ENCODE measurements around the gene ADIPOQ. TPM values are rescaled to one million over a fixed set of nuclear protein-coding genes. Genes with fewer than 3 reads are reported as not detected.
"Not testable (repeated sequence)": the region's sequence is repeated elsewhere in the genome, so short reads cannot be mapped to it uniquely, and the experiment has no call there.

ADIPOQ gene
- total and polyA plus RNA-seq, 4 donors: 0.02 TPM; not detected in 3

DNA sequence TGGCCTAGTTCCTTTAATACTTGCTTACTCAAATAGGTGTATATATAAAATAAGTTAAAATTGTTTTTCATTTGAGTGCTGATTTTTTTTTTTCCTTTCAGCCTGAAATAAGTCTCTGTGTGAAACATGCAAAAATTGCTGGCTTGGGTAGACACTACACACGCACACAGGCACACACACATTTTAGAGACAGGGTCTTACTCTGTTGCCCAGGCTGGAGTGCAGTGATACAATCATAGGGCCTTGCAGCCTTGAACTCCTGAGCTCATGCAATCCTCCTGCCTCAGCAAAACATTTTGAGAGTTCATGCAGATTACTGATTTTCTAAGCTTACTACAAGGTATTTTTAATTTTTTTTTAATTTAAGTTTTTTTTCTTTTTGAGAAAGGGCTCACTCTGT, 23.6 kb upstream of the ADIPOQ start:
- H3K27me3 ChIP-seq (ENCODE audit: control insufficient read depth in 4 of 4, insufficient read depth in 4 of 4, low read length in 3 of 4): no peaks in the 10 kb centered on the region
- no peak overlapping the region for H3K27ac ChIP-seq (ENCODE audit: low read depth in 1 of 2, low read length in 2 of 2)
- TF ChIP-seq, protein P1, sequence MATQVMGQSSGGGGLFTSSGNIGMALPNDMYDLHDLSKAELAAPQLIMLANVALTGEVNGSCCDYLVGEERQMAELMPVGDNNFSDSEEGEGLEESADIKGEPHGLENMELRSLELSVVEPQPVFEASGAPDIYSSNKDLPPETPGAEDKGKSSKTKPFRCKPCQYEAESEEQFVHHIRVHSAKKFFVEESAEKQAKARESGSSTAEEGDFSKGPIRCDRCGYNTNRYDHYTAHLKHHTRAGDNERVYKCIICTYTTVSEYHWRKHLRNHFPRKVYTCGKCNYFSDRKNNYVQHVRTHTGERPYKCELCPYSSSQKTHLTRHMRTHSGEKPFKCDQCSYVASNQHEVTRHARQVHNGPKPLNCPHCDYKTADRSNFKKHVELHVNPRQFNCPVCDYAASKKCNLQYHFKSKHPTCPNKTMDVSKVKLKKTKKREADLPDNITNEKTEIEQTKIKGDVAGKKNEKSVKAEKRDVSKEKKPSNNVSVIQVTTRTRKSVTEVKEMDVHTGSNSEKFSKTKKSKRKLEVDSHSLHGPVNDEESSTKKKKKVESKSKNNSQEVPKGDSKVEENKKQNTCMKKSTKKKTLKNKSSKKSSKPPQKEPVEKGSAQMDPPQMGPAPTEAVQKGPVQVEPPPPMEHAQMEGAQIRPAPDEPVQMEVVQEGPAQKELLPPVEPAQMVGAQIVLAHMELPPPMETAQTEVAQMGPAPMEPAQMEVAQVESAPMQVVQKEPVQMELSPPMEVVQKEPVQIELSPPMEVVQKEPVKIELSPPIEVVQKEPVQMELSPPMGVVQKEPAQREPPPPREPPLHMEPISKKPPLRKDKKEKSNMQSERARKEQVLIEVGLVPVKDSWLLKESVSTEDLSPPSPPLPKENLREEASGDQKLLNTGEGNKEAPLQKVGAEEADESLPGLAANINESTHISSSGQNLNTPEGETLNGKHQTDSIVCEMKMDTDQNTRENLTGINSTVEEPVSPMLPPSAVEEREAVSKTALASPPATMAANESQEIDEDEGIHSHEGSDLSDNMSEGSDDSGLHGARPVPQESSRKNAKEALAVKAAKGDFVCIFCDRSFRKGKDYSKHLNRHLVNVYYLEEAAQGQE (IDR thresholded peaks at IDR 0.05): no peak
- TF ChIP-seq, protein P2, sequence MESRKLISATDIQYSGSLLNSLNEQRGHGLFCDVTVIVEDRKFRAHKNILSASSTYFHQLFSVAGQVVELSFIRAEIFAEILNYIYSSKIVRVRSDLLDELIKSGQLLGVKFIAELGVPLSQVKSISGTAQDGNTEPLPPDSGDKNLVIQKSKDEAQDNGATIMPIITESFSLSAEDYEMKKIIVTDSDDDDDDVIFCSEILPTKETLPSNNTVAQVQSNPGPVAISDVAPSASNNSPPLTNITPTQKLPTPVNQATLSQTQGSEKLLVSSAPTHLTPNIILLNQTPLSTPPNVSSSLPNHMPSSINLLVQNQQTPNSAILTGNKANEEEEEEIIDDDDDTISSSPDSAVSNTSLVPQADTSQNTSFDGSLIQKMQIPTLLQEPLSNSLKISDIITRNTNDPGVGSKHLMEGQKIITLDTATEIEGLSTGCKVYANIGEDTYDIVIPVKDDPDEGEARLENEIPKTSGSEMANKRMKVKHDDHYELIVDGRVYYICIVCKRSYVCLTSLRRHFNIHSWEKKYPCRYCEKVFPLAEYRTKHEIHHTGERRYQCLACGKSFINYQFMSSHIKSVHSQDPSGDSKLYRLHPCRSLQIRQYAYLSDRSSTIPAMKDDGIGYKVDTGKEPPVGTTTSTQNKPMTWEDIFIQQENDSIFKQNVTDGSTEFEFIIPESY (IDR thresholded peaks at IDR 0.05): no peak
- no peak for TF ChIP-seq GABPA (IDR thresholded peaks at IDR 0.05 in 1 of 2, conservative IDR thresholded peaks at IDR 0.05 in 1 of 2)
- no peak for TF ChIP-seq JUND (IDR thresholded peaks at IDR 0.05)
- no peaks in the 10 kb centered on the region for H3K9me3 ChIP-seq (ENCODE audit: control insufficient read depth in 4 of 4, low read length in 3 of 4)
- H3K4me3 ChIP-seq (ENCODE audit: low read depth in 1 of 3, low read length in 3 of 3): no peak overlapping the region
- no peaks in the 10 kb centered on the region for H3K4me1 ChIP-seq (ENCODE audit: control insufficient read depth in 4 of 4, insufficient read depth in 4 of 4, low read length in 3 of 4)
- H3K9ac ChIP-seq (ENCODE audit: low read depth in 1 of 2, low read length in 2 of 2): no peak overlapping the region
- DNase-seq (ENCODE audit: low spot score): no peak
- H3K36me3 ChIP-seq (ENCODE audit: control insufficient read depth in 4 of 4, insufficient read depth in 3 of 4, low read depth in 1 of 4, low read length in 3 of 4): no peaks in the 10 kb centered on the region
- 94% methylated on average over 1 of the region's 1 CpG for WGBS

DNA sequence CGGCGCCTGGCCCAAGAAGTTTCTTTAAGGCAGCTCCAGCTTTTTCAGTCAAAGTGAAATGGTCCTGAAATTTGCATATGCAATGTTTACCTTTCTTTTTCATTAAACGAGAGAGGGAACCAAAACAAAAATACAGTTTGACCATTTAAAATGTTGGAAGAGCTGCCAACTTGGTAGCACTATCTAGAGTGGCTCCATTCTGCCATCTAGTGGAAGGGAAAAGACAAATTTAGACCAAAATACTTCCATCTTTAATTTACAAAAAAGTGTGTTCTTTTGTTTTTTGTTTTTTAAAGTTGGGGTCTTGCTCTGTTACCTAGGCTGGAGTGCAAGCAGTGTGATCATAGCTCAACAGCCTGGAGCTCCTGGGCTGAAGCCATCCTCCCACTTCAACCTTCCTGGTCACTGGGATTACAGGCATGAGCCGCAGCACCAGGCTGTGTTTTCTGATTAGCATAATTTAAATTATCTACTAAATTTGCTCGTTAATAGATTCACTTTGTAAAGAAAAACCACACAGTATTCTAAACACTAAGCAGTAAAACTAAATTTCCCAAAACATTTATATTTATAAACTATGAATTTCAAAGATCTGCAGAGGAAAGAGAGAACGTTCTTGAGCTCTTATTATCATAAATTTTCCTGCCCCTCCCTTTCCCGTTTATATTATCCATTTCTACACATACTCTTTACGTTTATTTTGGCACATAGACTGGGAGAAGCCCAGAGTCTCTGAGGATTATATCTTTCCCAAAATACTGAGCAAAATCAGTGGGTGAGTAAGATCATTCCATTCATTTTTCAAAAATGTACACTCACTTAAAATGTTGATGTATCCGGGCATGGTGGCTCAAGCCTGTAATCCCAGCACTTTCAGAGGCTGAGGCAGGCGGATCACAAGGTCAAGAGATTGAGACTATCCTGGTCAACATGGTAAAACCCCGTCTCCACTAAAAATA, 20.8 kb upstream of the ADIPOQ start:
- Histone ChIP-seq H3K4me3 (ENCODE audit: low read depth in 1 of 3, low read length in 3 of 3) (no peak overlapping the region), H3K4me1 (ENCODE audit: control insufficient read depth in 4 of 4, insufficient read depth in 4 of 4, low read length in 3 of 4) (peaks cover 0 to 6% (median 5%) of the 10 kb centered on the region in 4 donors), H3K36me3 (ENCODE audit: control insufficient read depth in 4 of 4, insufficient read depth in 3 of 4, low read depth in 1 of 4, low read length in 3 of 4) (no peaks in the 10 kb centered on the region), H3K27me3 (ENCODE audit: control insufficient read depth in 4 of 4, insufficient read depth in 4 of 4, low read length in 3 of 4) (no peaks in the 10 kb centered on the region), H3K27ac (ENCODE audit: low read depth in 1 of 2, low read length in 2 of 2) (no peak overlapping the region), H3K9ac (ENCODE audit: low read depth in 1 of 2, low read length in 2 of 2) (no peak overlapping the region), H3K9me3 (ENCODE audit: control insufficient read depth in 4 of 4, low read length in 3 of 4) (no peaks in the 10 kb centered on the region)
- TF ChIP-seq JUND (IDR thresholded peaks at IDR 0.05): no peak
- TF ChIP-seq YY1 (IDR thresholded peaks at IDR 0.05): peak; percentile 18
- no peak for TF ChIP-seq FOXA2 (IDR thresholded peaks at IDR 0.05)
- TF ChIP-seq CTCF (IDR thresholded peaks at IDR 0.05; ENCODE audit: low read depth, low read length, missing input control): peak; percentile 64
- peak; percentile 85 to 89 for TF ChIP-seq RAD21 (IDR thresholded peaks at IDR 0.05)
- no peak for TF ChIP-seq NR2F2 (IDR thresholded peaks at IDR 0.05)
- WGBS: 52% methylated on average over 11 of the region's 11 CpGs
- no peak for DNase-seq (ENCODE audit: low spot score)

GRCh38 chr3:186822388-186822759, 20.1 kb upstream of the ADIPOQ start:
- not testable (repeated sequence) for H3K9ac ChIP-seq (ENCODE audit: low read depth in 1 of 2, low read length in 2 of 2); H3K27me3 ChIP-seq (ENCODE audit: control insufficient read depth in 4 of 4, insufficient read depth in 4 of 4, low read length in 3 of 4); H3K4me1 ChIP-seq (ENCODE audit: control insufficient read depth in 4 of 4, insufficient read depth in 4 of 4, low read length in 3 of 4); H3K9me3 ChIP-seq (ENCODE audit: control insufficient read depth in 4 of 4, low read length in 3 of 4); H3K36me3 ChIP-seq (ENCODE audit: control insufficient read depth in 4 of 4, insufficient read depth in 3 of 4, low read depth in 1 of 4, low read length in 3 of 4); DNase-seq (ENCODE audit: low spot score); H3K4me3 ChIP-seq (ENCODE audit: low read depth in 1 of 3, low read length in 3 of 3); H3K27ac ChIP-seq (ENCODE audit: low read depth in 1 of 2, low read length in 2 of 2)
- WGBS: 37% methylated on average over 1 of the region's 1 CpG

All from liver (tissue), 9 donors.